PC-3 (cell line): Measurements from ENCODE around the gene NDUFAF5. TPM values are rescaled to one million over a fixed set of nuclear protein-coding genes. Genes with fewer than 3 reads are reported as not detected.

ENCODE experiments used
- ATAC-seq: fragments of 200-7000 bp; cut with Tn5 transposase; 2 replicates; pipeline ENCODE4 v1.9.1; 2020; ENCODE audit warnings: mild to moderate bottlenecking, moderate library complexity
- BruUV-seq: library from RNA; stranded (reverse); fragments of 400-500 nt; replicated peaks from 2 replicates; lab custom pipeline; 2021; lab: Mats Ljungman, UMichigan
- CTCF ChIA-PET: fragments of 300-600 bp; sonication (Branson Sonifier 250); formaldehyde crosslinking; loops from one replicate; lab custom pipeline; 2022; ENCODE audit warnings: antibody characterized with exemption; lab: Charles Lee
- POLR2A ChIA-PET: fragments of 300-600 bp; sonication (Branson Sonifier 250); formaldehyde crosslinking; loops from one replicate; lab custom pipeline; 2022; ENCODE audit warnings: antibody characterized with exemption; ENCODE audit not compliant: unreplicated experiment; lab: Charles Lee
- DNase-seq: peaks from one replicate; pipeline ENCODE4 v3.0.0-alpha.2; 2015
- H2AFZ ChIP-seq: fragments of 300-600 bp; sonication (generic); 2 replicates; pipeline ENCODE4 v1.6.0; 2016; ENCODE audit warnings: antibody characterized with exemption, low read length
- H3F3A ChIP-seq: fragments of 300-600 bp; sonication (generic); one replicate; pipeline ENCODE4 v1.6.0; 2017; ENCODE audit warnings: antibody characterized with exemption, low read length, control low read depth, mild to moderate bottlenecking; ENCODE audit not compliant: unreplicated experiment
- H3K27ac ChIP-seq: fragments of 300-600 bp; sonication (generic); 2 replicates; pipeline ENCODE4 v1.5.1; 2016; ENCODE audit warnings: mild to moderate bottlenecking, low read length
- H3K27me3 ChIP-seq: fragments of 300-600 bp; sonication (generic); 2 replicates; pipeline ENCODE4 v1.6.1; 2016; ENCODE audit warnings: low read length, mixed read lengths
- H3K36me3 ChIP-seq: fragments of 300-600 bp; sonication (generic); 2 replicates; pipeline ENCODE4 v1.6.1; 2016; ENCODE audit warnings: low read depth, mixed run types, low read length, mixed read lengths
- H3K4me1 ChIP-seq: fragments of 300-600 bp; sonication (generic); 2 replicates; pipeline ENCODE4 v1.5.1; 2016; ENCODE audit warnings: low read length; ENCODE audit not compliant: insufficient read depth
- H3K4me2 ChIP-seq: fragments of 300-600 bp; sonication (generic); 2 replicates; pipeline ENCODE4 v1.6.0; 2016; ENCODE audit warnings: low read length
- H3K4me3 ChIP-seq: fragments of 300-600 bp; sonication (generic); 2 replicates; pipeline ENCODE4 v1.5.1; 2016; ENCODE audit warnings: mild to moderate bottlenecking, low read length, mixed read lengths
- H3K79me2 ChIP-seq: fragments of 300-600 bp; sonication (generic); 2 replicates; pipeline ENCODE4 v1.6.1; 2017; ENCODE audit warnings: low read length, mixed read lengths
- H3K9ac ChIP-seq: fragments of 300-600 bp; sonication (generic); 2 replicates; pipeline ENCODE4 v1.6.0; 2016; ENCODE audit warnings: mild to moderate bottlenecking, low read length
- H3K9me2 ChIP-seq: fragments of 300-600 bp; sonication (generic); replicated peaks from 2 replicates; pipeline ENCODE4 v1.6.1; 2016; ENCODE audit warnings: mixed run types, low read length, mixed read lengths
- H3K9me3 ChIP-seq: fragments of 300-600 bp; sonication (generic); 2 replicates; pipeline ENCODE4 v1.6.1; 2016; ENCODE audit warnings: low read length, mixed read lengths
- H4K20me1 ChIP-seq: fragments of 300-600 bp; sonication (generic); 2 replicates; pipeline ENCODE4 v1.6.1; 2016; ENCODE audit warnings: low read length, mixed read lengths
- EZH2 ChIP-seq: fragments of 300-600 bp; sonication (generic); IDR thresholded peaks from one replicate; pipeline ENCODE4 v1.6.1; 2017; ENCODE audit warnings: antibody characterized with exemption, mild to moderate bottlenecking, low read length; ENCODE audit not compliant: unreplicated experiment
- EZH2phosphoT487 ChIP-seq: fragments of 300-600 bp; sonication (generic); IDR thresholded peaks from 2 replicates; pipeline ENCODE4 v1.6.1; 2018; ENCODE audit warnings: mild to moderate bottlenecking, antibody characterized with exemption, low read length, borderline replicate concordance
- intact Hi-C: fragments of 100-400 bp; cut with micrococcal nuclease; formaldehyde crosslinking; loops from 2 replicates; pipeline ENCODE4 v1.9.0; 2023
- total RNA-seq: library from RNA; depleted of rRNA; stranded (reverse); fragments of >200 nt; gene quantifications from 2 replicates; pipeline ENCODE4 v1.2.3, GENCODE V29; 2014
- TF ChIP-seq, protein P1 (sequence below): fragments of 300-600 bp; sonication (generic); conservative IDR thresholded peaks from 2 replicates; pipeline ENCODE4 v1.5.1; 2017; ENCODE audit warnings: antibody characterized with exemption, low read depth, mild to moderate bottlenecking, low read length

Gene NDUFAF5
- total RNA-seq, 1 experiment from 2014 or later, result 29.0 TPM

DNA sequence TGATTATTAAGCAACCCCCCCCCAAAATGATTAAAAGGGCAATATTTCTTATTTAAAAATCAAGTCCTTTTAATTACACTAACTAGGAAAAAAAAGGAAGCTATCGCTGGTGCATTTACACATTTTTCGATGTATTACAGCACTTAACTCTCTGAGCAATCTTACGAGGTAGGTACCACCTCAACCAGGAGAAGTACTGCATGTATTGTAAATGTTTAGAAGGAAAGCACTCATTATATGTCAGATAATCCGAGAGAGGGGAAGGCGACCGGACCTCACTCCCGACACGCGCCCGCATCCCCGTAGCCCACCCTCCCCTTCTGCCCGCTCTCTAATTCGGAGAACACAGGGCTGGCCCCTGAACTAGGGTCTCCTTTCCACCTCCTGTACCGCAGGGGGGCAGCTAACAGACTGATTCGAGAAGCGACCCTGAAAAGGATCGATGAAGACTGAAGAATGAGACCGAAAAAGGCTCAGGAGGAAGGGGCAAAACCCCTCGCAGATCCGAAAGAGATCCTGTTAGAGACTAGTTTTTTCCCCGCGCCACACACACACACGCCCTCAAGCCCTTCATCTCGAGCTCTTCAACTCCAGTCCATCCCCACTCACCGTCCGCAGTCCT lies 446 bp upstream of the NDUFAF5 start:
- intact Hi-C loops, result loop anchor here (10.0 kb wide), 3 partner anchors 170 to 540 kb away; no protein-coding TSS in a partner anchor

DNA sequence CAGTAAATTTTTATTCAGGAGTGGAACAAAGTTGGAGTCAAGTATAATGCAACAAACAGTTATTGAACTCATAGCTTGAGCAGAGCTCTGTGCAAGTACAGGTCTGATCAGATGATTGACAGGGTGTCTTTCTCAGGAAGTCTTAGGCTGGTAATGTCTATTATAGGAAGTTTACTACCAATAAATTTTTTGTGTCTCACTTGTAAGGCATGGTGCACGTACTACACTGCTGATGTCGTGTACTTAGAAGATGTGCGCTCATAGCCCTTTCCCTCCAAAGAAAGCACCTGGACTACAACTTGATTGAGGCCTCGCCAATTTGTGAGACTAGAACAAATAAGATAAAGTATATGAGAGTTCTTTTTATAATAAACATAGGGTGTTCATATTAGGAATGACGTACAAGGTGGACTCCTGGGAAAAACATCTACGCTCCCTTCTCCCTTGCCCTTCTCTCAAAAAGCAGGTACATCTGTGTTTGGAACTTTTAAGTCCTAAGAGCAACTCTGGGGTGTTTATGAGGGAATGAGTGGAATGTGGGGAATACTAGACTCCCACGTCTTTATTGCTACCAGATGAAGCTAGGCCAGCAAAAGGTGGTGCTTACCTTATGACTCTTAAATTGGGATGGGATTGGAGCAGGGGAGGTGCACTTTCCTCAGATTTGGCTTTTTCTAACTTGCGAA lies 1.5 kb downstream of the NDUFAF5 start:
- peak overlapping the region; percentile 95 for H3K9ac ChIP-seq
- H3K4me2 ChIP-seq, result peak overlapping the region; percentile 88
- no peaks in the 10 kb centered on the region for H3K27me3 ChIP-seq
- peaks cover 19% of the 10 kb centered on the region for H3K4me1 ChIP-seq
- peak overlapping the region; percentile 82 for H3K4me3 ChIP-seq
- BruUV-seq, result no TSS peak
- peaks cover 68% of the 10 kb centered on the region for H3K79me2 ChIP-seq
- H2AFZ ChIP-seq, result no peak overlapping the region
- CTCF ChIA-PET, result no interaction called here
- ATAC-seq (peak; percentile 52), DNase-seq (peak; percentile 49)
- peaks cover 43% of the 10 kb centered on the region for H3K36me3 ChIP-seq
- no peaks in the 10 kb centered on the region for H3K9me2 ChIP-seq
- no peak overlapping the region for H3K27ac ChIP-seq
- POLR2A ChIA-PET, result no interaction called here
- TF ChIP-seq EZH2phosphoT487, result no peak
- H3F3A ChIP-seq, result no peaks in the 10 kb centered on the region
- no peaks in the 10 kb centered on the region for H4K20me1 ChIP-seq
- H3K9me3 ChIP-seq, result no peaks in the 10 kb centered on the region
- intact Hi-C loops, result loop anchor here (5.0 to 10.0 kb wide), 4 partner anchors 171 to 541 kb away; no protein-coding TSS in a partner anchor

More for the DNA sequence above, 446 bp upstream of the NDUFAF5 start:
- Histone ChIP-seq H3K4me1 (peaks cover 19% of the 10 kb centered on the region), H3F3A (no peaks in the 10 kb centered on the region), H3K27me3 (no peaks in the 10 kb centered on the region), H3K4me3 (peak overlapping the region; percentile 82), H3K9me2 (no peaks in the 10 kb centered on the region), H3K36me3 (peaks cover 40% of the 10 kb centered on the region), H3K27ac (no peak overlapping the region), H4K20me1 (no peaks in the 10 kb centered on the region), H3K4me2 (peak overlapping the region; percentile 88), H2AFZ (peak overlapping the region; percentile 99), H3K79me2 (peaks cover 84% of the 10 kb centered on the region), H3K9ac (peak overlapping the region; percentile 95), H3K9me3 (no peaks in the 10 kb centered on the region)
- DNase-seq (no peak), ATAC-seq (no peak; the same call in 1 of the 2 replicates)
- TF ChIP-seq, protein P1, sequence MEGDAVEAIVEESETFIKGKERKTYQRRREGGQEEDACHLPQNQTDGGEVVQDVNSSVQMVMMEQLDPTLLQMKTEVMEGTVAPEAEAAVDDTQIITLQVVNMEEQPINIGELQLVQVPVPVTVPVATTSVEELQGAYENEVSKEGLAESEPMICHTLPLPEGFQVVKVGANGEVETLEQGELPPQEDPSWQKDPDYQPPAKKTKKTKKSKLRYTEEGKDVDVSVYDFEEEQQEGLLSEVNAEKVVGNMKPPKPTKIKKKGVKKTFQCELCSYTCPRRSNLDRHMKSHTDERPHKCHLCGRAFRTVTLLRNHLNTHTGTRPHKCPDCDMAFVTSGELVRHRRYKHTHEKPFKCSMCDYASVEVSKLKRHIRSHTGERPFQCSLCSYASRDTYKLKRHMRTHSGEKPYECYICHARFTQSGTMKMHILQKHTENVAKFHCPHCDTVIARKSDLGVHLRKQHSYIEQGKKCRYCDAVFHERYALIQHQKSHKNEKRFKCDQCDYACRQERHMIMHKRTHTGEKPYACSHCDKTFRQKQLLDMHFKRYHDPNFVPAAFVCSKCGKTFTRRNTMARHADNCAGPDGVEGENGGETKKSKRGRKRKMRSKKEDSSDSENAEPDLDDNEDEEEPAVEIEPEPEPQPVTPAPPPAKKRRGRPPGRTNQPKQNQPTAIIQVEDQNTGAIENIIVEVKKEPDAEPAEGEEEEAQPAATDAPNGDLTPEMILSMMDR, result no peak
- TF ChIP-seq EZH2, result no peak
- no peak for TF ChIP-seq EZH2phosphoT487
- ChIA-PET CTCF (interaction anchor here (0.6 kb wide), 2 partner anchors 19 to 277 kb away, joined by 3 to 14 read pairs; no protein-coding TSS in a partner anchor), POLR2A (no interaction called here)
- BruUV-seq, result TSS peak; percentile 59

DNA sequence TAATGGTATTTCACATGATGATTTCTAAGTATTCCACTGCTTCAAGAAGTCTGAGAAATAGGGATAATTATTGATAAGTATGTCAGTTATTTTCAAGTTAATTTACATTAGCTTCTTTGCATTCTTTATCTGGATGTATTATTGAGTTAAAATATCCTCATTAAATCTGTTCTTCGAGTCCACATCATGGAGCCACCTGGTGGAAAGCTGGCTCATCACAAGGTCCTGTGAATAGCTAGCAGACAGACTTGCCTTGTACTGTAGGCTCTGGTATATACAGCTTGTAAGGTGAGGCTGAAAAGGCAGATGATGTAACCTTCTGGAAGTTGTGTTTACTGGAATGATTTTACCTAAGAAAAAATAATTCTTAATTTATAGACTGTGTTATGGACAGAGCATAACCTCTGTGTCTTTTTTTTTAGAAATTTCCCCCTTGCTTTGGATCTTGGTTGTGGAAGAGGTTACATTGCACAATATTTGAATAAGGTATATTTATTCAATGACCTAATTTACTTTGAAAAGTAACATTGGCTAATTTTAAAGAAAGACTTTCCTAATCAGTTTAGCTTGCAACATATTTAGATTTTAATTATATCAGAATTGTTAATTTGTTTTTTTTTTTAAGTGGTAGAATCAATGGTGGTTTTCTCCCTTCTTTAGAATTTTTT lies 3.5 kb downstream of the NDUFAF5 start:
- CTCF ChIA-PET, result interaction anchor here (0.6 to 1.4 kb wide), 5 partner anchors 11 to 848 kb away, joined by 3 to 14 read pairs (median 4); no protein-coding TSS in a partner anchor
- no peak overlapping the region for H3K4me3 ChIP-seq
- DNase-seq (peak; percentile 74), ATAC-seq (peak; percentile 41)
- no peak overlapping the region for H3K27ac ChIP-seq
- intact Hi-C loops, result loop anchor here (5.0 to 10.0 kb wide), 4 partner anchors 174 to 544 kb away; no protein-coding TSS in a partner anchor
- peaks cover 54% of the 10 kb centered on the region for H3K79me2 ChIP-seq
- no peaks in the 10 kb centered on the region for H3F3A ChIP-seq
- peaks cover 18% of the 10 kb centered on the region for H3K4me1 ChIP-seq
- POLR2A ChIA-PET, result interaction anchor here (0.5 to 0.6 kb wide), 2 partner anchors 16 to 147 kb away, joined by 3 to 5 read pairs; no protein-coding TSS in a partner anchor
- no peak overlapping the region for H2AFZ ChIP-seq
- no peaks in the 10 kb centered on the region for H3K27me3 ChIP-seq
- H3K36me3 ChIP-seq, result peaks cover 48% of the 10 kb centered on the region
- no peak for TF ChIP-seq EZH2phosphoT487
- TF ChIP-seq, protein P1, result peak; percentile 83
- BruUV-seq, result no TSS peak
- no peak overlapping the region for H3K9ac ChIP-seq
- no peaks in the 10 kb centered on the region for H3K9me3 ChIP-seq
- H4K20me1 ChIP-seq, result no peaks in the 10 kb centered on the region
- H3K4me2 ChIP-seq, result no peak overlapping the region
- no peaks in the 10 kb centered on the region for H3K9me2 ChIP-seq
